ENCODE data around the gene HOXD4. TPM values are rescaled to one million over a fixed set of nuclear protein-coding genes. Genes with fewer than 3 reads are reported as not detected.

HOXD4 gene
- total and polyA plus RNA-seq, 8 donors = 0.17 to 0.99 (median 0.68) TPM

DNA sequence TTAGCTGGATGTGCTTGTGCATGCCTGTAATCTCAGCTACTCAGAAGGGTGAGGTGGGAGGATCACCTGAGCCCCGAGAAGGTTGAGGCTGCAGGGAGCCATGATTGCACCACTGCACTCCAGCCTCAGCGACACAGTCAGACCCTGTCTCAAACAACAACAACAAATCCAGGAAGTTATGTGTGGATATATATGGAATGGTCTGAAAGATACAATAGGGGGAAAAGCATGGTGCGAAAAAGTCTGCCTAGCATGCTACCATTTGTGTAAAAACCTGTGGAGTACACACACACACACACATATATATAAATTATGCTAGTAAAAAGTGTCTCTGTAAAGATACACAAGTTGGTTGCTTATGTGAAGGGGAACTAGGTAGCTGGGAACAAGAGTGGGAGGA, 30.2 kb downstream of the HOXD4 start:
- ATAC-seq (no peak), DNase-seq (no peak)
- Histone ChIP-seq H3K9me3 (no peaks in the 10 kb centered on the region), H3K27me3 (peaks cover 25 to 100% of the 10 kb centered on the region in 2 donors), H3K36me3 (no peaks in the 10 kb centered on the region), H3K4me1 (peaks cover 0 to 9% of the 10 kb centered on the region in 2 donors), H3K4me3 (no peak overlapping the region), H3K27ac (no peak overlapping the region)
- intact Hi-C loops (cut with DNase I) = no loop called here
- TF ChIP-seq, protein P1, sequence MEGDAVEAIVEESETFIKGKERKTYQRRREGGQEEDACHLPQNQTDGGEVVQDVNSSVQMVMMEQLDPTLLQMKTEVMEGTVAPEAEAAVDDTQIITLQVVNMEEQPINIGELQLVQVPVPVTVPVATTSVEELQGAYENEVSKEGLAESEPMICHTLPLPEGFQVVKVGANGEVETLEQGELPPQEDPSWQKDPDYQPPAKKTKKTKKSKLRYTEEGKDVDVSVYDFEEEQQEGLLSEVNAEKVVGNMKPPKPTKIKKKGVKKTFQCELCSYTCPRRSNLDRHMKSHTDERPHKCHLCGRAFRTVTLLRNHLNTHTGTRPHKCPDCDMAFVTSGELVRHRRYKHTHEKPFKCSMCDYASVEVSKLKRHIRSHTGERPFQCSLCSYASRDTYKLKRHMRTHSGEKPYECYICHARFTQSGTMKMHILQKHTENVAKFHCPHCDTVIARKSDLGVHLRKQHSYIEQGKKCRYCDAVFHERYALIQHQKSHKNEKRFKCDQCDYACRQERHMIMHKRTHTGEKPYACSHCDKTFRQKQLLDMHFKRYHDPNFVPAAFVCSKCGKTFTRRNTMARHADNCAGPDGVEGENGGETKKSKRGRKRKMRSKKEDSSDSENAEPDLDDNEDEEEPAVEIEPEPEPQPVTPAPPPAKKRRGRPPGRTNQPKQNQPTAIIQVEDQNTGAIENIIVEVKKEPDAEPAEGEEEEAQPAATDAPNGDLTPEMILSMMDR (IDR thresholded peaks at IDR 0.05) = no peak

- DNase-seq (no peak), ATAC-seq (no peak)
- H3K27me3 ChIP-seq = peaks cover 24 to 100% of the 10 kb centered on the region in 2 donors
- no peak overlapping the region for H3K27ac ChIP-seq
- intact Hi-C loops (cut with DNase I) = no loop called here
- H3K36me3 ChIP-seq = no peaks in the 10 kb centered on the region
- H3K4me1 ChIP-seq = peaks cover 0 to 12% of the 10 kb centered on the region in 2 donors
- H3K9me3 ChIP-seq = no peaks in the 10 kb centered on the region
- H3K4me3 ChIP-seq = no peak overlapping the region
- TF ChIP-seq, protein P1 (IDR thresholded peaks at IDR 0.05) = no peak
Measured at GRCh38 chr2:176182671-176183070, 31.3 kb downstream of the HOXD4 start.

GRCh38 chr2:176184749-176185148, 33.4 kb downstream of the HOXD4 start:
- intact Hi-C loops (cut with DNase I) = no loop called here
- Histone ChIP-seq H3K36me3 (no peaks in the 10 kb centered on the region), H3K27me3 (peaks cover 29 to 100% of the 10 kb centered on the region in 2 donors), H3K9me3 (no peaks in the 10 kb centered on the region), H3K4me1 (peaks cover 2 to 24% of the 10 kb centered on the region in 2 donors), H3K27ac (no peak overlapping the region), H3K4me3 (no peak overlapping the region)
- DNase-seq (no peak), ATAC-seq (no peak)
- TF ChIP-seq, protein P1 (IDR thresholded peaks at IDR 0.05) = no peak

DNA sequence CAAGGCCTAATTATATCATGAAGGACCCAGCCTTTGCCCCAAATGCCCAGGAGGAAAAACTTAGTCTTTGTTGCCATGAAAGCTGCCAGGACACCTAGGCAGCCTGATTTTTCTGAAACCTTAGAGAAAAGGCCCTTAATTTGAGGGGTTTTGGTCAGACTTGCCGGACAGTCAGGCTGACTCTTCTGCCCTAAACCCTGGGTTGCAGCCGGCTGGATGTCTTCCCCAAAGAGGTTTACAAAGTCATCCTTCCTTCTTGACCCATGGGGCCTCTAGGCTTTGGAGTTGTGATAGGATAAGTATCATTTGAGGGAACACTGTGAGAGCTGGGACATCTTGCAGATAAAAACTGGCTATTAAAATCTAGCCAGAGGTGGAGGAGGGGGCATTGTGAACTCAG, 34.7 kb downstream of the HOXD4 start:
- TF ChIP-seq, protein P1 (IDR thresholded peaks at IDR 0.05) = no peak
- peaks cover 36 to 100% of the 10 kb centered on the region in 2 donors for H3K27me3 ChIP-seq
- intact Hi-C loops (cut with DNase I) = no loop called here

GRCh38 chr2:176187200-176187898, 36.0 kb downstream of the HOXD4 start:
- intact Hi-C loops (cut with DNase I) = no loop called here
- peak in 1 of 4 donors; percentile 28 for DNase-seq
- Histone ChIP-seq H3K4me1 (peaks cover 3 to 24% of the 10 kb centered on the region in 2 donors), H3K4me3 (peak overlapping the region; percentile 45 to 47), H3K9me3 (no peaks in the 10 kb centered on the region), H3K27ac (peak overlapping the region; percentile 53 to 60), H3K27me3 (peaks cover 49 to 100% of the 10 kb centered on the region in 2 donors), H3K36me3 (no peaks in the 10 kb centered on the region)
- TF ChIP-seq, protein P1 (IDR thresholded peaks at IDR 0.05) = no peak
- peak; percentile 39 for ATAC-seq

More for the DNA sequence above, 34.7 kb downstream of the HOXD4 start:
- Histone ChIP-seq H3K4me3 (no peak overlapping the region), H3K36me3 (no peaks in the 10 kb centered on the region), H3K27ac (no peak overlapping the region), H3K4me1 (peaks cover 3 to 24% of the 10 kb centered on the region in 2 donors), H3K9me3 (no peaks in the 10 kb centered on the region)
- no peak for DNase-seq
- ATAC-seq = no peak
